Stomach (tissue), 4 donors: ENCODE results near the gene TMEM245.

Source experiments
- EP300 ChIP-seq: sonication (generic); formaldehyde crosslinking; IDR thresholded peaks from one replicate; pipeline ENCODE4 v1.6.1; 2017; ENCODE audit warnings: antibody characterized with exemption
- POLR2A ChIP-seq, 4 donors: fragments of 450-650 bp; IDR thresholded peaks; one replicate each; pipeline ENCODE4 v1.6.1; 2016; ENCODE audit warnings: antibody characterized with exemption in 4 of 4, control low read depth in 2 of 4, mild to moderate bottlenecking in 1 of 4, moderate library complexity in 1 of 4
- POLR2AphosphoS5 ChIP-seq, 3 donors: sonication (generic); formaldehyde crosslinking; IDR thresholded peaks; one replicate each; pipeline ENCODE4 v1.6.1; 2016; ENCODE audit warnings: antibody characterized with exemption in 3 of 3
- TF ChIP-seq, protein P1 (sequence below), 7 experiments: fragments of 450-650 bp in 4 of 7; fragments of 200-600 bp in 3 of 7; sonication (generic) in 3 of 7; IDR thresholded peaks; one replicate each; pipeline ENCODE4 v1.5.1; 2016 to 2019; ENCODE audit warnings: antibody characterized with exemption in 7 of 7, control low read depth in 2 of 7, mild to moderate bottlenecking in 1 of 7

DNA sequence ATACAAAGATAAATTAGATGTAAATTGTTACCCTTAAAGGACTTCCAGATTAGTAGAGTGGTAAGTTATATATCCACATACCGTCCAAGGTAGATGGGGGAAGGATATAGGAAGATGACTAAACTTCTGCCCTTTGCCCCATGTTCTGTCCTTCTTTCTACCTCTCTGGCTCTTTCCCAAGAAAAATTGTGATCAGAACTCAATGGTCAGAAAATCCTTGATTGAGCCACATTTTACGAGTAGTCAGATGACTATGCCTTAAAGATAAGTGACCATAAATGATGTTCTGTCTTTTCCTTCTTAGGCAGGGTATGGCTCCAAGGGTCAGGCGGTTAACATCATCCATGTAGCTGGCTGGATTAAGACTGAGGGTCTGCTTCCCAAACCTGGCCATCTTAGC, 42.9 kb upstream of the TMEM245 start:
- no peak for TF ChIP-seq POLR2A (IDR thresholded peaks at IDR 0.05)
- TF ChIP-seq, protein P1, sequence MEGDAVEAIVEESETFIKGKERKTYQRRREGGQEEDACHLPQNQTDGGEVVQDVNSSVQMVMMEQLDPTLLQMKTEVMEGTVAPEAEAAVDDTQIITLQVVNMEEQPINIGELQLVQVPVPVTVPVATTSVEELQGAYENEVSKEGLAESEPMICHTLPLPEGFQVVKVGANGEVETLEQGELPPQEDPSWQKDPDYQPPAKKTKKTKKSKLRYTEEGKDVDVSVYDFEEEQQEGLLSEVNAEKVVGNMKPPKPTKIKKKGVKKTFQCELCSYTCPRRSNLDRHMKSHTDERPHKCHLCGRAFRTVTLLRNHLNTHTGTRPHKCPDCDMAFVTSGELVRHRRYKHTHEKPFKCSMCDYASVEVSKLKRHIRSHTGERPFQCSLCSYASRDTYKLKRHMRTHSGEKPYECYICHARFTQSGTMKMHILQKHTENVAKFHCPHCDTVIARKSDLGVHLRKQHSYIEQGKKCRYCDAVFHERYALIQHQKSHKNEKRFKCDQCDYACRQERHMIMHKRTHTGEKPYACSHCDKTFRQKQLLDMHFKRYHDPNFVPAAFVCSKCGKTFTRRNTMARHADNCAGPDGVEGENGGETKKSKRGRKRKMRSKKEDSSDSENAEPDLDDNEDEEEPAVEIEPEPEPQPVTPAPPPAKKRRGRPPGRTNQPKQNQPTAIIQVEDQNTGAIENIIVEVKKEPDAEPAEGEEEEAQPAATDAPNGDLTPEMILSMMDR (IDR thresholded peaks at IDR 0.05): no peak
- TF ChIP-seq EP300: no peak
- TF ChIP-seq POLR2AphosphoS5 (IDR thresholded peaks at IDR 0.05): no peak
